ENCODE results near the gene BST1. TPM values are rescaled to one million over a fixed set of nuclear protein-coding genes. Genes with fewer than 3 reads are reported as not detected.

BST1 gene
- total RNA-seq, 1 donor from 2014 or later = 19.2 TPM

DNA sequence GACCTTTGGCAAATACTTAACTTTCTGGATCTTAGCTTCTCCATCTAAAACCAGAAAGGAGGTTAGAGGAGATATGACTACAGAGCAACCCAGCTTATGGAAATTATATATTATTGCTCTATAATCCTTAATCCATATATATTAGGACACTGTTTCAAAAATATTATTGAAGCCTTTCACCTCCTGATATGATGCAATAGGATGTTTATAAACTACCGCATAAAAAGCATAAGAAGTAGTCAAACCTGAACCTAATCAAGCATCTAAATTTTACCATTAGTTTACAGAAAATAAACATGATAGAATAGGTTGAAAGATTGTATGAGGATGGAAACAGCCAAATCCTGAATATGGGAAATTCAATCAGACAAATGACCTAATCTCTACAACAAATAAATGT is 26.8 kb upstream of the BST1 start:
- DNase-seq (ENCODE audit: low read depth, low spot score) = no peak

DNA sequence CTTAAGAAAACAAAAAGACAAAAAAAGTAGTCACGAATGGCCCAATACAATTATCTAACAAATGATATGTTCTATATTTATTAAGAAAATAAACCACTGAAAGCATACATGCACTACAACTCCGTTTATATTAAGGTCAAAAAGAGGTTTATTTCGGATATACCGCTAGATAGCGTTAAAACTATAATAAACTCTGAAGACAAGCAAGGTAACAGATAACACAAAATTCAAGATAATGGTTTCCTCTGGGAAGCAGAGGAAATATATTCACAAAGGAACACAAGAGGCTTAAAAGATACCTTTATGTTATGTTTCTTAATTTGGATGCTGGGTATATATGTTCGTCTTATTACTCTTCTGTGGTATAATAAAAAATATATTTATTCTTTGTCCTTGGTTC is 26.0 kb upstream of the BST1 start:
- DNase-seq (ENCODE audit: low read depth, low spot score) = no peak

GRCh38 chr4:15677507-15677988 is 25.3 kb upstream of the BST1 start:
- no peak for DNase-seq (ENCODE audit: low read depth, low spot score)

- no peak for DNase-seq (ENCODE audit: low read depth, low spot score)
Measured at GRCh38 chr4:15681067-15681371, 21.8 kb upstream of the BST1 start.

GRCh38 chr4:15681372-15682241 is 21.3 kb upstream of the BST1 start, which contains the start of gene FAM200B:
Gene FAM200B, plus strand, starts transcription at chr4:15681827. Its CDS starts 5,151 bp downstream, at chr4:15686978.
- DNase-seq (ENCODE audit: low read depth, low spot score) = peak; percentile 90

DNA sequence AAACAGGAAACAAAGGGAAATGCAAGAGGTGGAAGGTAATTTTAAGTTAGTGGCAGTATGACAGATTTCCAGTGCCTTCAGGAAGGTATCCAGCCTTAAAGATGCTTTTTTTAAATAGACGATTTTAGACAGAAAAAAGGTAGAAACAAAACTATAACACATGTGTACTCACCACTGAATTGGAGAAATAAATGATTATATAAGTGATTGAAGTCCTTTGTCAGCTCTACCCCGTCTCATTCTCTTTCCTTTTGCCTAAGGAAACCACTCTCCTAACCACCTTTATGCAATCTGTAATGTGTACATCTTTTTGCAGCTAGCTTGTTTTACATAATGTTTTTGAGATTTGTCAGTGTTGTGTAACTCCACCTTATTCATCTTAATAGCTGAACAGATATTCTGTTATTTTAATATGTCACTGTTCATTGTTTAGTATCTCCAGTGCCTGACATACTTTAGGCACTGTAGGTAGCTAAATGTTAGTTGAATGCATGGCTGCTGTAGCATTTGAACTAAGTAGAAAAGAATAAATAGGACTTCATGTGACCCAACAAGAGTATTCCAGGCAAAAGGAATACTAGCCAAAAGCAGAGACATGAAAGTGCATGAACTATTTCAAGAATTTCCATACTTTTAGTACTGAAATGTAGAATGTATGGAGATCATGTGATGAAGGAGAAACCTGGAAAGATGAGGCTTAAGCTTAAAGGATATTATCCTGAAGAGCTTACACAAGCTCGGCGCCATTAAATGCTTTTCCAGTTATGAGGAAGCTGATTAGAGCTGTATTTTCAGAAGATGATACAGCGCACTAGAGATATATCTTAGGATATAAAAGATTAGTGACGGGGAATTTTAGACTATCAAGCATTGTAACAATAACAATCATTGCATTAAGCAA is 20.4 kb upstream of the BST1 start:
- no peak for DNase-seq (ENCODE audit: low read depth, low spot score)

GRCh38 chr4:15683143-15683495 is 19.7 kb upstream of the BST1 start:
- no peak for DNase-seq (ENCODE audit: low read depth, low spot score)

- no peak for DNase-seq (ENCODE audit: low read depth, low spot score)
Measured at GRCh38 chr4:15684498-15684897, 18.4 kb upstream of the BST1 start.

- DNase-seq (ENCODE audit: low read depth, low spot score) = no peak
Measured at GRCh38 chr4:15688051-15688450, 14.8 kb upstream of the BST1 start.

DNA sequence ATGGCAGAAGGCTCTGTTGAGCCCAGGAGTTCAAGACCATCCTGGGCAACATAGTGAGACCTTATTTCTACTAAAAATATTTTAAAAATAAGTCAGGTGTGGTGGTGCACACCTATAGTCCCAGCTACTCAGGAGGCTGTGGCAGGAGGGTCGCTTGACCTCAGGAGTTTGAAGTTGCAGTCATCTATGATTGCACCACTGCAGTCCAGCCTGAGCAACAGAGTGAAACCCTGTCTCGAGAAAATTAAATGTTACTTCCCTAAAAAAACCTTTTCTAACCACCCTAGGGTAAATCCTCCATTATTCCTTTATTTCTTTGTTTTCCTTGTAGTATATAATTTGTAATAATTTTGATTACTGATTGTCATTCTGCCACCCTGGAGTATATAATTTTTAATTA is 13.3 kb upstream of the BST1 start:
- no peak for DNase-seq (ENCODE audit: low read depth, low spot score)

DNA sequence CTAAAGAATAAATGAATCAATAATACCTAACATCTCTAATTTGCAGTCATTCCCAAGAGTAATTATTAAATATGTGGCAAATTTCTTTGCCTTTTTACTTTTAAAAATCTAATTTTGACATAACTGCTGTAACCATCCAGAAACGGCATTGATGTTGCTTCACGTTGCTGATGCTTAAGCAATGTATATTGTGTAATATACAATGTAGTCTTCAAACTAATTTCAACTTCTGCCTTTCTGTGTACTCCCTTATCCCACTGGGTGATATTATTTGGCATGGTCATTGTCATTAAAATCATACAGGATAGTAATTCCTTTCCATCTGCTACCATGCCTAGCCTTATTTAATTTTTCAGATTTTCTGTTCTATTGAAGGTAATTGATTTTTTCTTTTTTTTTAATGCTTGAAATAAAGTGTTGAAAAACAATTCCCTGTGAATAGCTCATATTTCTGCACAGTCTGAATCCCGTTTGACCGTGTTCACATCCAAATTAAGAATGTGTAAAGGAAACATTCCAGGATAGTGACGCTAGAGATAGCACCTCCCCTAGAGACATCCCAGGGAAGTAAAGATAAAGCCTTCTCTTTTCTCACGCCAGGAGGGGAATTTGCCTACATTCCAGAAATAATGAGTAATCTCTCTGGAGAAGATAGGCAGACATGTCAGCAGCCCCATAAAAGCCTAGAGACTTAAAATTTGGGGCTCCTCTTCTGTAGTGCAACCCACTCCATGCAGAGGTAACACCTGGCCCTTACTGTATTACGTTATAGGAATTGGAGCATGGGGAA is 12.7 kb upstream of the BST1 start:
- peak; percentile 94 for DNase-seq (ENCODE audit: low read depth, low spot score)

GRCh38 chr4:15691346-15692135 is 11.3 kb upstream of the BST1 start:
- peak; percentile 30 for DNase-seq (ENCODE audit: low read depth, low spot score)

- no peak for DNase-seq (ENCODE audit: low read depth, low spot score)
Measured at GRCh38 chr4:15692602-15693001, 10.3 kb upstream of the BST1 start.

DNA sequence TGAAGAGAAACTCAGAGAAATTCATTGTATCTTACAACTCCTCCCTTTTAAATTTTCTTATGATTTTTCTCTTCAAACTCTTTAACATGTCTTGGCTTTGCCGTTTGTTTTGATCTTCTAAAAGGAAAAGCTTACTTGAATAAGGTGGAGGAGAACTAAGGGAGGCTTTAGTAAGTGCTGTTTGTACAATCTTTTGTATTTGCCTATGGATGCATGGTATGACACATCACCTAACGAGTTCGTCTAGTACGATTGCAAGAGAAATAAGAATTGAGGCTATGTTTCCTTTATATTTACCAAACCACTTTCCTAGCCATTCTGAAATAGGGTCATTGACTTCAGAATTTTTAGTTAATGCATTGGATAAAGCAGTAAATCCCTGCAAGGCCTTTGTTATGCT is 8.4 kb upstream of the BST1 start:
- no peak for DNase-seq (ENCODE audit: low read depth, low spot score)

DNA sequence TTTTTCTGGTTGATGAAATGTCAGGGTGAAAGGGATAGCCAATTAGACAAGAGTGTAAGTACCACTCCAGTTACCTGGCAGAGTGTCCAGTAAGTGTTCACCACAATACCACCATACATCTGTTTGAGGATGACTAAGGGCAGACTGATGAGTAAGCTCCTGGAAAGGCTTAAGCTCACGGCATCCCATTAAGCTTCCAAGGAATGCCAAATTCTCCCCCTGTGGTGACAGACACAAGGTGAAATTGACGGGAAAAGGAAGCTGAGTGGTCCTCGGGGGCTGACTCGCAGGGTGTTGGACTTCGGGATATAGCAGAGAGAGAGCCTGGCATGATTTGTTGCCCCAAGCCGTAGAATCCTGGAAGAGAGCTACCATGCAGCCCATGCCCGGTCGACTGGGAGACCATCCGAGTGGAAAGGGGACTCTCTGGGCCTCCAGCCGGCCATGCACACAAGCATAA is 7.6 kb upstream of the BST1 start:
- peak; percentile 43 for DNase-seq (ENCODE audit: low read depth, low spot score)

GRCh38 chr4:15695729-15696128 is 7.1 kb upstream of the BST1 start:
- no peak for DNase-seq (ENCODE audit: low read depth, low spot score)

- no peak for DNase-seq (ENCODE audit: low read depth, low spot score)
Measured at GRCh38 chr4:15696866-15697265, 6.0 kb upstream of the BST1 start.

DNA sequence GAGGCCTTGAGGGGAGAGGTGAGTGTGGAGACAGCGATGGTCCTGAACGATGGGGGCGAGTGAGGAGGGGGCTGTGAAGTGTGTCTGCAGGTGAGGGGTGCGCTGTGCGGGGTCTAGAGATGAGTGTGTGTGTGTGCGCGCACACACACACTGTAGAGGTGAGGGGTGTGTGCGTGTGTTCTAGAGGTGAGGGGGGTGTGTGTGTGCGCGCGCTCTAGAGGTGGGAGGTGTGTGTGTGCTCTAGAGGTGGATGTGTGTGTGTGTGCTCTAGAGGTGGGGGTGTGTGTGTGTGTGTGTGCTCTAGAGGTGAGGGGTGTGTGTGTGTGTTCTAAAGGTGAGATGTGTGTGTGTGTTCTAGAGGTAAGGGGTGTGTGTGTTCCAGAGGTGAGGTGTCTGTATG is 574 bp downstream of the BST1 start:
- no peak for DNase-seq (ENCODE audit: low read depth, low spot score)

GRCh38 chr4:15704129-15704528 is 1.3 kb downstream of the BST1 start:
- DNase-seq (ENCODE audit: low read depth, low spot score) = no peak

GRCh38 chr4:15706646-15707362 is 3.9 kb downstream of the BST1 start:
- DNase-seq (ENCODE audit: low read depth, low spot score) = no peak
